Spleen (tissue), 11 donors: ENCODE results near the gene ZCCHC3. TPM values are rescaled to one million over a fixed set of nuclear protein-coding genes. Genes with fewer than 3 reads are reported as not detected.
A peak's percentile ranks its signal among the peaks of the same experiment; 100 is the strongest.

Experiments
- DNase-seq: peaks from one replicate; pipeline ENCODE4 v3.0.0-alpha.2; 2020
- H3K27ac ChIP-seq, 8 donors: fragments of 200-600 bp; sonication (generic) in 7 of 8; 1 replicate in 4 of 8; 2 replicates in 4 of 8; pipeline versions ENCODE4 v1.5.0 to v1.8.0; 2016 to 2021; ENCODE audit warnings: inconsistent platforms in 4 of 8, mild to moderate bottlenecking in 4 of 8, moderate library complexity in 1 of 8
- H3K27me3 ChIP-seq, 7 donors: fragments of 200-600 bp; sonication (generic) in 6 of 7; replicated peaks in 1 of 7; 1 replicate in 4 of 7; 2 replicates in 3 of 7; pipeline versions ENCODE4 v1.5.0 to v1.8.0; 2016 to 2021; ENCODE audit warnings: inconsistent platforms in 3 of 7, mild to moderate bottlenecking in 1 of 7
- H3K36me3 ChIP-seq, 6 donors: fragments of 200-600 bp; sonication (generic) in 5 of 6; 1 replicate in 4 of 6; 2 replicates in 2 of 6; pipeline versions ENCODE4 v1.5.0 to v1.8.0; 2016 to 2021; ENCODE audit warnings: inconsistent platforms in 2 of 6
- H3K4me1 ChIP-seq, 6 donors: fragments of 200-600 bp; sonication (generic) in 5 of 6; 1 replicate in 3 of 6; 2 replicates in 3 of 6; pipeline versions ENCODE4 v1.5.0 to v1.8.0; 2016 to 2021; ENCODE audit warnings: inconsistent platforms in 3 of 6
- H3K4me3 ChIP-seq, 8 donors: fragments of 200-600 bp; sonication (generic) in 7 of 8; 1 replicate in 4 of 8; 2 replicates in 4 of 8; pipeline versions ENCODE4 v1.5.0 to v1.8.0; 2016 to 2021; ENCODE audit warnings: inconsistent platforms in 4 of 8, mild to moderate bottlenecking in 4 of 8, moderate library complexity in 2 of 8
- H3K9me3 ChIP-seq, 8 donors: fragments of 200-600 bp; sonication (generic) in 7 of 8; 1 replicate in 4 of 8; 2 replicates in 4 of 8; pipeline versions ENCODE4 v1.5.0 to v1.8.0; 2016 to 2021; ENCODE audit warnings: inconsistent platforms in 4 of 8
- CTCF ChIP-seq, 11 experiments: fragments of 200-600 bp in 7 of 11; fragments of 450-650 bp in 4 of 11; sonication (generic) in 4 of 11; IDR thresholded peaks in 8 of 11; conservative IDR thresholded peaks in 3 of 11; 1 replicate in 7 of 11; 2 replicates in 4 of 11; pipeline versions ENCODE4 v1.4.0 to v1.8.0; 2016 to 2021; ENCODE audit warnings: antibody characterized with exemption in 11 of 11, inconsistent platforms in 4 of 11, mild to moderate bottlenecking in 1 of 11
- POLR2A ChIP-seq, 3 donors: fragments of 450-650 bp; IDR thresholded peaks; one replicate each; pipeline ENCODE4 v1.5.1; 2017; ENCODE audit warnings: antibody characterized with exemption in 3 of 3, mild to moderate bottlenecking in 1 of 3
- POLR2AphosphoS5 ChIP-seq, 3 donors: sonication (generic); formaldehyde crosslinking; IDR thresholded peaks; one replicate each; pipeline ENCODE4 v1.5.1; 2017; ENCODE audit warnings: antibody characterized with exemption in 3 of 3
- WGBS, 5 donors: extraction: QIAGEN DNeasy Blood & Tissue Kit in 3 of 5; methylation state at CpG; one replicate each; pipeline versions ENCODE4 v1.1.5 to v1.1.7; 2013 to 2018; 5-methylcytosine and 5-hydroxymethylcytosine counted together
- intact Hi-C: fragments of 100-400 bp; cut with DNase I; formaldehyde crosslinking; loops from one replicate; pipeline ENCODE4 v1.15.0; 2023; ENCODE audit warnings: low total_unique reads
- polyA plus RNA-seq, 3 donors: library from polyadenylated mRNA; stranded (reverse); fragments of 200-250 nt; gene quantifications; one replicate each; pipeline ENCODE4 v1.2.1, GENCODE V29; 2013
- total RNA-seq, 7 donors: library from RNA; depleted of rRNA in 3 of 7; stranded (reverse); fragments of >200 nt in 3 of 7; fragmentation: NEBNext Ultra II Directional in 4 of 7; extraction: Animal tissue kit (Norgen Biotek cat#: 25700) in 4 of 7; gene quantifications; one replicate each; pipeline versions ENCODE4 v1.1.0 to v1.2.1, GENCODE V29; 2016 to 2021
- donor health status: healthy with polysubstance abuse.
- donor health status: DM: no; HTN: no; CAD: no; lungs with moderate emphysema.
- donor health status: DM: no; HTN: no; CAD: no.
- donor health status: Bipolar disorder and iron deficiency.
- donor health status: healthy.
- donor health status: DM: no; HTN: no; CAD: no.
- donor health status: DM: yes; HTN: yes; CAD: no.

Gene ZCCHC3
- total and polyA plus RNA-seq, 10 donors = 17.4 to 26.6 (median 23.0) TPM

- no peaks in the 10 kb centered on the region for H3K36me3 ChIP-seq
- H3K27me3 ChIP-seq = no peaks in the 10 kb centered on the region
- peaks cover 13 to 42% (median 23%) of the 10 kb centered on the region in 6 donors for H3K4me1 ChIP-seq
- TF ChIP-seq POLR2A (IDR thresholded peaks at IDR 0.05) (no peak), POLR2AphosphoS5 (IDR thresholded peaks at IDR 0.05) (peak; percentile 52 to 65 (median 58)), CTCF (IDR thresholded peaks at IDR 0.05 in 8 of 11, conservative IDR thresholded peaks at IDR 0.05 in 3 of 11) (peak in 7 of 11 experiments; percentile 45 to 66 (median 54))
- peak within 1 kb of the TSS; percentile 33 to 79 (median 56) for H3K4me3 ChIP-seq
- no peaks in the 10 kb centered on the region for H3K9me3 ChIP-seq
- intact Hi-C loops = no loop called here
- peak; percentile 97 for DNase-seq
- H3K27ac ChIP-seq = peak within 1 kb of the TSS; percentile 29 to 86 (median 74)
- WGBS, 5 donors = 0 to 1% (median 0%) methylated on average over 43 of the region's 43 CpGs
Measured at GRCh38 chr20:290084-290831, 7.1 kb upstream of the ZCCHC3 start, which contains the start of gene C20orf96. TSS of gene C20orf96 (minus strand) at chr20:290750. CDS start at chr20:290610, 140 bp downstream.

- H3K27me3 ChIP-seq = no peaks in the 10 kb centered on the region
- no peak overlapping the region for H3K27ac ChIP-seq
- no peaks in the 10 kb centered on the region for H3K9me3 ChIP-seq
- DNase-seq = no peak
- peaks cover 0 to 3% (median 0%) of the 10 kb centered on the region in 6 donors for H3K36me3 ChIP-seq
- TF ChIP-seq POLR2A (IDR thresholded peaks at IDR 0.05) (no peak), POLR2AphosphoS5 (IDR thresholded peaks at IDR 0.05) (no peak)
- H3K4me1 ChIP-seq = peaks cover 24 to 67% (median 46%) of the 10 kb centered on the region in 6 donors
- intact Hi-C loops = no loop called here
- WGBS, 5 donors = 88 to 95% (median 91%) methylated on average over 5 of the region's 5 CpGs
- no peak overlapping the region for H3K4me3 ChIP-seq
Measured at GRCh38 chr20:294602-295001, 2.8 kb upstream of the ZCCHC3 start.

GRCh38 chr20:295804-296203 is 1.6 kb upstream of the ZCCHC3 start:
- H3K4me1 ChIP-seq = peaks cover 30 to 70% (median 50%) of the 10 kb centered on the region in 6 donors

More at GRCh38 chr20:295804-296203, 1.6 kb upstream of the ZCCHC3 start:
- Histone ChIP-seq H3K27me3 (no peaks in the 10 kb centered on the region), H3K4me3 (no peak overlapping the region), H3K36me3 (peaks cover 0 to 13% (median 0%) of the 10 kb centered on the region in 6 donors), H3K27ac (no peak overlapping the region), H3K9me3 (no peaks in the 10 kb centered on the region)
- whole genome bisulfite sequencing, 5 donors = 90 to 98% (median 93%) methylated on average over 4 of the region's 4 CpGs
- DNase-seq = no peak
- intact Hi-C loops = no loop called here
- TF ChIP-seq POLR2A (IDR thresholded peaks at IDR 0.05) (no peak), POLR2AphosphoS5 (IDR thresholded peaks at IDR 0.05) (no peak), CTCF (IDR thresholded peaks at IDR 0.05 in 8 of 11, conservative IDR thresholded peaks at IDR 0.05 in 3 of 11) (no peak)
